ENCODE measurements around the gene CAPN11.

Gene CAPN11

DNA sequence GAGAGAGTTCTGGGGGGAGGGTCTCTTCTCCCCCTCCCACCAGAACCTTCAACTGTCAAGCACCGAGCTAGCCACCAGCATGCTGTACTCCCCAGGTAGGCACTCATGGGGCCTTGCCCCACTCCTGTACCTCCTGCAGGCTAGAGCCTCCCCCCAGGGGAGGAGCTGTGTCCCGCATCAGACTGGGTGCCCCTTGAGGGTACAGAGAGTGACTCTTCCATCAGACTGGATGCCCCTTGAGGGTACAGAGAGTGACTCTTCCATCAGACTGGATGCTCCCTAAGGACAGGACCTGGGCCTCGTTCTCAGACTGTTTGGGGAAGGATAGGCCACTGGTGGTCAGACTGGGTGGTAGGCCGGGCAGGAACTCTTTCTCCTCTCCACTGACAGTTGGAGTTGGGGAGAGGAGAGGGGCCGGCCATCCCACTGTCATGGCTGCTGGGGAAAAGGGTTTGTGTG, at the start of gene CAPN11:
TSS of gene CAPN11 (plus strand) at position 51 of the 459 bp plus-strand sequence. CDS start at position 80, 29 bp downstream.
- DNase-seq (ENCODE audit: low read depth) = no peak

DNA sequence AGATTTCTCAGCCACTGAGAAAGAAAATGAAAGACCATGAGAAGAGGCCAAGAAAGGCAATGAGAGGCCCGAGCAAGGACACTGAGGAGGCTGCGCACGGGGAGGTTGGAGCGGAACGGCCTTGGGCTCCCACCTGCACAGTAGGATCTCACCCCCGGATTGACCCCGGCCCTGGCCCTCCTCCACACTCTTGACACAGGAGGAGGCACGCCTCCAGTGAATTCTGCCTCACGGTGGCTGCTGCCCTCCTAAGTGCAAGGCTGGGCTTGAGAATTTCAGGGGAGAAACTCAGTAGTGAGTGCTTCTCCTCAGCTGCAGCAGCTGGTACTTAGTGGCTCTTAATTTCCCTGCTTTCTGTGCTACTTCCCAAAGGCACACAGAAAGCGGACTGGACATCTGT, 49.4 kb upstream of the CAPN11 start:
- no peak for DNase-seq (ENCODE audit: low read depth)

- no peak for DNase-seq (ENCODE audit: low read depth)
Measured at GRCh38 chr6:44110005-44110676, 48.5 kb upstream of the CAPN11 start.

DNA sequence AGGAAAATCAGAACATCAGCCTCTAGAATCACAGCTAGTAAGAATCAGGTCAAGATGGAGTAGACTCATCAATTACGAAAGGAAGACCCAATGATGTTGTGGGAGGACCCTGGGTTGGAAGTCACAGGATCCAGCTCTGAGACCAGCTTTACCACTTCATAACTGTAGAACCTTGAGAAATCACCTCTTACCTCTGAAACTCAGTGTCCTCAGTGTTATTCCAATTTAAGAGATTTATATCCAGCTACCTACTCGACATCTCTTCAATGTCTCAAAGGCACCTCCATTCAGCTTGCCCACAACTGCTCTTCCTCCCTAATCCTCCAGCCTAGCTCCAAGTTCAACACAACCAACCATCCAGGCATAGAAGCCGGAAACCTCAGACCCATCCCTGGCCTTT, 47.7 kb upstream of the CAPN11 start:
- DNase-seq (ENCODE audit: low read depth) = no peak

- no peak for DNase-seq (ENCODE audit: low read depth)
Measured at GRCh38 chr6:44111434-44112417, 46.9 kb upstream of the CAPN11 start.

- DNase-seq (ENCODE audit: low read depth) = no peak
Measured at GRCh38 chr6:44113414-44113813, 45.2 kb upstream of the CAPN11 start.

- no peak for DNase-seq (ENCODE audit: low read depth)
Measured at GRCh38 chr6:44115866-44116265, 42.8 kb upstream of the CAPN11 start.

DNA sequence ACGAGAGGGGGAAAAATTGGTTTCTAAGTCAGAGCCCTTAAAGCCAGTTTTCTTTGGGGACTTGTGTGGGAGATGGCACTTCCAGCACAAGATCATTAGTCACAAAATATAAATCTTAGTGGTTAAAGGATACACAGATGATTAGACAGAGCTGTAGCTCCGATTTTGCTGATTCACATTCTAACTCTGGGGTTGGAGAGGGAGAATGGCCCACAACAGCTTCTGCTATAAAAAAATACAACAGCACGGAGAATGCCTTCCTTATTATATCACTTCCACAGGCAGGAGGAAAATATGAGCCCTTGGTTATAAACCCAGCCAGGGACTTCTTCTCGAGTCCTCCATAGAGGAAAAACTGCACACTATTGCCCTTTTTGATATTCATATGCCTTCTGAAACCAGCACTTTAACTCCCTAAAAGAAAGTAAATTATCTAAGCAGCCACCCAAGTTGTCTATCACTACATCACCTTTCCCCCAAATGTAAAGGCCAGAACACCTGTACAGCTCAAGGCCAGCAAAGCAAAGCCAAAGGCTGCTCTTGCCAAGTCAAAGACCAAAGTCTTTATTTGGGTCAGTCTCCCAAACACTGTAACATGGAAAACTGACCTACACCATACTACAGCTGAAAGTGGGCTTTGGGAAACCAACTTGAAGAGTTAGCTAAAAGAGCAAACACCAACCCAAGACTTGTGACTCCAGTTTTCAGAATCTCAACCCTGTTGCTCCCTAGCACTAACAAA, 41.8 kb upstream of the CAPN11 start:
- DNase-seq (ENCODE audit: low read depth) = no peak

- no peak for DNase-seq (ENCODE audit: low read depth)
Measured at GRCh38 chr6:44117397-44118128, 41.1 kb upstream of the CAPN11 start.

DNA sequence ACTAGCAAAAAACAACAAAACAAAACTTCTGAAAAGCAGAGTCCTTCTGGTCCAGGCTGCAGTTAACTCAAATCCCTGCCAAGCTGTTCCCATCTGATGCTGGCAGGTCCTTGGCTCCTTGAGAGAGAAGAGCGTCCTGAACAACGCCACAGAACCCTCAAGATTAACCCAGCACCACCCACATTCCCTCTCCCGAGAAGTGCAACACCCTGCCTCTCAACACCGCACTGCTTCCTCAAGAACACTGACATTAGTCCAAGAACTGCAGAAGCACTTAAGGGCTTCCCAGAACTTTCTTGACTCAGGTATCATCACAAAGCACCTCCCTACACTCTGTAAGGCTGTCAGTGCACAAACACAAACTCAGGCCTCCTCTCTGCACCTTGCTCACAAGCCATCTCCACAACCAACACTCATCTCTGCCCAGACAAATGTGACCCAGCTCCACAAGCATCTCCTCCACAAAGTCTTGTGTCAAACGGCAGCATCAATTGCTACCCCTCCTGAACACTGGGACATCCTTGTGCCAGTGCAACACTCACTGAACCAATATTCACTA, 38.8 kb upstream of the CAPN11 start:
- no peak for DNase-seq (ENCODE audit: low read depth)

- no peak for DNase-seq (ENCODE audit: low read depth)
Measured at GRCh38 chr6:44120692-44121443, 37.8 kb upstream of the CAPN11 start.

- no peak for DNase-seq (ENCODE audit: low read depth)
Measured at GRCh38 chr6:44122801-44123200, 35.8 kb upstream of the CAPN11 start.

DNA sequence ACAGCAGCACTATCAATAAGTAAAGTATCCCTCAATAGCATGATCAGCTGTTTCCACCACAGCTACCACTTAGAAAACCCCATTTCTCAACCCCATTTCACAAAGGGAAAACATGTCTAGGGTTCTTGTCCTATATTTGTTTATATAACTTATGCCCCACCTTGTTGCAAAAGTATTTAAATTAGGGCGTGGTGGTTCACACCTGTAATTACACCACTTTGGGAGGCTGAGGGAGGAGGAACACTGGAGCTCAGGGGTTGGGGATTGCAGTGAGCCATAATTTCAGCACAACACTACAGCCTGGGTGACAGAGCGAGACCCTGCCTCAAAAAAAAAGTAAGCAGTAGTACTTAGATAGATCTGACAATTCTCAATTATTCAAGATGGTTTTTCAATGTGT, 35.1 kb upstream of the CAPN11 start:
- no peak for DNase-seq (ENCODE audit: low read depth)

DNA sequence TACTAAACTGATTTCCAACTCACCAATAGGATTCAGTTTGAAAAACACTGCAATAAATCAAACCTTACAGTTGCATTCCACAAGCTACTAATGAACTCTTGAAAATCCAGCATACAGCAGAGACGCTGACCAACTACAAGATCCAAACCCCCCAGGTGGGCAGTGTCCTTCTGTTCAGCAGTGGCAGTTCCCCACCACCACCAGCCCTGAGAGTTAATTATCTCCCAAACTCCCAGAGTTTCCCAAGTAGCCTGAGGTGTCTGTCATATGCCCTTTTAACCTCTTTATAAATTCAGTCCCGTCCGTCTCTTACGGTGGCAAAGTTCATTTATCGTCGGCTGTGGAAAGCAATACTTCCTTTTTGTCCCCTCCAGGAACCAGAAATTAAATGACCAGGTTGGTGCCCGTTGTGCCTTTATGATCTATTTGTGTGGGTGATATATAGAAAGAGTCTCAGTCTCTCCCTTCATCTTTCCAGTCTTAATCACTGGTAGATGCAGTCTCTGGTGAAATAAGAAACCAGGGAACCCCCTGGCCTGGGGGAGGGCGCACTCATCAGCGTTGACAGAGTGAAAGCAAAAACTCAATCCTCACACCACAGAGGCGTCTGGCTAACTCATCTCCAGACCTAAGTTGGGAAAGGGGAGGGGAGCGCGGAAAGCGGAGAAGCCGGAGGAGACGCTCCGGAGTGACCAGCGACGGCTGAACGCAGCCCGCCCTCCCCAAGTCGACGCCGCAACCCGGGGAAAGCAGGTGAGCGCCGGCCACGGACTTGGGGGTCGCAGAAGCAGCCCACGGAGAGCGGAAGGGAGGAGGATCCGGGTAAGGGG, 32.1 kb upstream of the CAPN11 start:
- peak; percentile 75 for DNase-seq (ENCODE audit: low read depth)

DNA sequence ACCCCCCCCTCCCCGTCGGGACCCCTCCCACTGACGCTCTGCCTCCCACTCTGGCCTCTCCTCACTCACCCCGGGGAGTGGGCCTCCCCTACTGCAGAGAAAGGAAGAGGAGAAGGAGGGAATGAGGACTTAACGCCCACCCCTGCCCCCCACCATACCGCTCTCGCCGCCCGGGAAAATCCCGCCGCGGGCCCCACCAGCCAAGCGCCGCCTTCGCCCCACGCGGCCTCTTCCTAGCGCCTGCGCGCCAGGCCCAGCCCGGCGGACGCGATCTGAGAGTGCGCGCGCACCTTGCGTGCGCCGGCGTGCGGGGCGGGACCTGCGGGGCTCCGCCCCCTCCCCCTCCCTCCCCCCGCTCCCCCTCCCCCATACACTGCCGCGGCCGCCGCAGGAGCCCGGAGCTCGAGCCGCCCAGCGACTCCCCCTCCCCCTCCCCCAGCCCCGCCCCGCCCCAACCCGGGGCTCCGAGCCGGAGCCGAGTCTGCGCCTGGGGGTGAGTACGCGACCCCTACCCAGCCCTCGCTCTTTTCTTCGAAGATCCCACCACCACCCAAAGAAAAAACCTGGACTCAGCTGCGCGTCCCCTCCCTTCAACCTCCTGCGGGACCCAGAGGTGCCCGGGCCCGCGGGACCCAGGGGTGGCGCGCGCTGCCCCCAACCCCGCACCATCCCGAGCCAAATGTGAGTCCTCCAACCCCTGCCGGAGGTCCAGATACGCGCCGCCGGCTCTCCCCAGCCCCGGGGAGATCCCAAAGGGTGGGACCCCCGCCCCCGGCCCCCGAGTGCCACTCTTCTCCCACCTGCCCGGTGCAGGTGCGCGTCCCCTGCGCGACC, 31.2 kb upstream of the CAPN11 start, which contains the start of the genes MRPL14 and TMEM63B:
TSS of gene MRPL14 (minus strand) at position 267 of the 834 bp plus-strand sequence. CDS start 10,841 bp downstream, outside the sequence.
TSS of gene TMEM63B (plus strand) at position 369 of the 834 bp plus-strand sequence. CDS start 7,031 bp downstream, outside the sequence.
- peak; percentile 89 for DNase-seq (ENCODE audit: low read depth)

DNA sequence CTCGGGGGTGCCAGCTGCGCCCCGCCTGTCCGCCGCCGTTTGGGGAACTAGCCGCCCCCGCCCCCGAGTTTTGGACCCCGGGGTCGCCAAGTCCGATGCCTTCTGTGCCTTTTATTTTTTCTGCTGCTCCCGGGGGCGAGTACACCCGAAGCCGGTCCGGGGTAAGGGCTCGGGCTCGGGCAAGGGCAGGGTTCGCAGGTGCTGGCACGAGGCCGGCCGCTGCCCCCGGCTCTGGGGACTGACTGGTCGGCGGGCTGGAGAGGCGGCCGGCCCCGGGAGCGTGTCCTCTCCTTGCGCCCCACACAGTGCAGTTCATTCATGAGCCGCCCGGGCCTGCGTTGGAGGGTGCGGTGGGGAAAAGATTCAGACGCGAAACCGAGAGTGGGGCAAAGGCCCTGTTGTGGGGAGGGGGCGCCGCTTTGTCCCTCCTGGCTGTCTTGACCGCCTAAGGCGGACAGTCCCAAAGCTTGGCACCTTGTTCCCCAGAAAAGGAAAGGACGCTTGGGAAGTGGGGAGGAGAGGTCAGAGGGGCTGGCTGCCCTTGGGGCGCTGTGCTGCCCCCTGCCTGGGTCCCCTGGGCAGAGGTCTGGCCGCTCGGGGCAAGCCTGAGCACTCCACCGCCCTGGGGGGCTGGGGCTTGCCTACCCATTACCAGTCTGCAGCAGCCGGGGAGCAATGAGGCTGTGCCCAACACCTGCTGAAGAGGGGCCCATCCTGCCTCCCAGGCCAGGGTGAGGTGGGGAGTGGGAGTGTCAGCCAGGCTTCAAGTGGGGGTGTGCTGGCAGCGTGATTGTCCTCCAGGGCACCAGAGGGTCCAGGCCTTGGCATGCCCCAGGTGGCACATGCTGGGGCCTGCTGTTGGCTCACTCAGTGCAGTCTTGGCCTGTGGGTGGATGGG, 30.4 kb upstream of the CAPN11 start:
- DNase-seq (ENCODE audit: low read depth) = no peak

GRCh38 chr6:44129841-44130322, 28.7 kb upstream of the CAPN11 start:
- no peak for DNase-seq (ENCODE audit: low read depth)
